PC-3 (cell line): ENCODE measurements around the gene APC. TPM values are rescaled to one million over a fixed set of nuclear protein-coding genes. Genes with fewer than 3 reads are reported as not detected.

Experiments used
- ATAC-seq: fragments of 200-7000 bp; cut with Tn5 transposase; 2 replicates; pipeline ENCODE4 v1.9.1; 2020; ENCODE audit warnings: mild to moderate bottlenecking, moderate library complexity
- BruUV-seq: library from RNA; stranded (reverse); fragments of 400-500 nt; replicated peaks from 2 replicates; lab custom pipeline; 2021; lab: Mats Ljungman, UMichigan
- CTCF ChIA-PET: fragments of 300-600 bp; sonication (Branson Sonifier 250); formaldehyde crosslinking; loops from one replicate; lab custom pipeline; 2022; ENCODE audit warnings: antibody characterized with exemption; lab: Charles Lee
- POLR2A ChIA-PET: fragments of 300-600 bp; sonication (Branson Sonifier 250); formaldehyde crosslinking; loops from one replicate; lab custom pipeline; 2022; ENCODE audit warnings: antibody characterized with exemption; ENCODE audit not compliant: unreplicated experiment; lab: Charles Lee
- DNase-seq: peaks from one replicate; pipeline ENCODE4 v3.0.0-alpha.2; 2015
- H2AFZ ChIP-seq: fragments of 300-600 bp; sonication (generic); 2 replicates; pipeline ENCODE4 v1.6.0; 2016; ENCODE audit warnings: antibody characterized with exemption, low read length
- H3F3A ChIP-seq: fragments of 300-600 bp; sonication (generic); one replicate; pipeline ENCODE4 v1.6.0; 2017; ENCODE audit warnings: antibody characterized with exemption, low read length, control low read depth, mild to moderate bottlenecking; ENCODE audit not compliant: unreplicated experiment
- H3K27ac ChIP-seq: fragments of 300-600 bp; sonication (generic); 2 replicates; pipeline ENCODE4 v1.5.1; 2016; ENCODE audit warnings: mild to moderate bottlenecking, low read length
- H3K27me3 ChIP-seq: fragments of 300-600 bp; sonication (generic); 2 replicates; pipeline ENCODE4 v1.6.1; 2016; ENCODE audit warnings: low read length, mixed read lengths
- H3K36me3 ChIP-seq: fragments of 300-600 bp; sonication (generic); 2 replicates; pipeline ENCODE4 v1.6.1; 2016; ENCODE audit warnings: low read depth, mixed run types, low read length, mixed read lengths
- H3K4me1 ChIP-seq: fragments of 300-600 bp; sonication (generic); 2 replicates; pipeline ENCODE4 v1.5.1; 2016; ENCODE audit warnings: low read length; ENCODE audit not compliant: insufficient read depth
- H3K4me2 ChIP-seq: fragments of 300-600 bp; sonication (generic); 2 replicates; pipeline ENCODE4 v1.6.0; 2016; ENCODE audit warnings: low read length
- H3K4me3 ChIP-seq: fragments of 300-600 bp; sonication (generic); 2 replicates; pipeline ENCODE4 v1.5.1; 2016; ENCODE audit warnings: mild to moderate bottlenecking, low read length, mixed read lengths
- H3K79me2 ChIP-seq: fragments of 300-600 bp; sonication (generic); 2 replicates; pipeline ENCODE4 v1.6.1; 2017; ENCODE audit warnings: low read length, mixed read lengths
- H3K9ac ChIP-seq: fragments of 300-600 bp; sonication (generic); 2 replicates; pipeline ENCODE4 v1.6.0; 2016; ENCODE audit warnings: mild to moderate bottlenecking, low read length
- H3K9me2 ChIP-seq: fragments of 300-600 bp; sonication (generic); replicated peaks from 2 replicates; pipeline ENCODE4 v1.6.1; 2016; ENCODE audit warnings: mixed run types, low read length, mixed read lengths
- H3K9me3 ChIP-seq: fragments of 300-600 bp; sonication (generic); 2 replicates; pipeline ENCODE4 v1.6.1; 2016; ENCODE audit warnings: low read length, mixed read lengths
- H4K20me1 ChIP-seq: fragments of 300-600 bp; sonication (generic); 2 replicates; pipeline ENCODE4 v1.6.1; 2016; ENCODE audit warnings: low read length, mixed read lengths
- CTCF ChIP-seq: fragments of 300-600 bp; sonication (generic); conservative IDR thresholded peaks from 2 replicates; pipeline ENCODE4 v1.5.1; 2017; ENCODE audit warnings: antibody characterized with exemption, low read depth, mild to moderate bottlenecking, low read length
- EZH2 ChIP-seq: fragments of 300-600 bp; sonication (generic); IDR thresholded peaks from one replicate; pipeline ENCODE4 v1.6.1; 2017; ENCODE audit warnings: antibody characterized with exemption, mild to moderate bottlenecking, low read length; ENCODE audit not compliant: unreplicated experiment
- EZH2phosphoT487 ChIP-seq: fragments of 300-600 bp; sonication (generic); IDR thresholded peaks from 2 replicates; pipeline ENCODE4 v1.6.1; 2018; ENCODE audit warnings: mild to moderate bottlenecking, antibody characterized with exemption, low read length, borderline replicate concordance
- intact Hi-C: fragments of 100-400 bp; cut with micrococcal nuclease; formaldehyde crosslinking; loops from 2 replicates; pipeline ENCODE4 v1.9.0; 2023
- total RNA-seq: library from RNA; depleted of rRNA; stranded (reverse); fragments of >200 nt; gene quantifications from 2 replicates; pipeline ENCODE4 v1.2.3, GENCODE V29; 2014

Gene APC
- total RNA-seq, 1 experiment from 2014 or later = 31.7 TPM

GRCh38 chr5:112694853-112695709, 42.6 kb upstream of the APC start:
- POLR2A ChIA-PET = interaction anchor here (0.6 kb wide), 2 partner anchors 15 to 140 kb away, joined by 4 read pairs; no protein-coding TSS in a partner anchor
- BruUV-seq = no TSS peak

GRCh38 chr5:112696786-112697185, 40.9 kb upstream of the APC start:
- intact Hi-C loops = no loop called here
- Histone ChIP-seq H3K9ac (no peak overlapping the region), H3K36me3 (no peaks in the 10 kb centered on the region), H3K27ac (no peak overlapping the region), H3K4me2 (no peak overlapping the region), H2AFZ (no peak overlapping the region), H3K4me3 (no peak overlapping the region), H3K4me1 (no peaks in the 10 kb centered on the region), H3F3A (no peaks in the 10 kb centered on the region), H3K9me3 (no peaks in the 10 kb centered on the region), H3K27me3 (no peaks in the 10 kb centered on the region), H4K20me1 (no peaks in the 10 kb centered on the region), H3K79me2 (no peaks in the 10 kb centered on the region), H3K9me2 (no peaks in the 10 kb centered on the region)
- BruUV-seq = no TSS peak
- ATAC-seq = no peak
- TF ChIP-seq CTCF (no peak), EZH2 (no peak)
- ChIA-PET CTCF (no interaction called here), POLR2A (no interaction called here)
- no peak for DNase-seq

More at GRCh38 chr5:112694853-112695709, 42.6 kb upstream of the APC start:
- Histone ChIP-seq H4K20me1 (no peaks in the 10 kb centered on the region), H3K4me3 (no peak overlapping the region), H3K27me3 (no peaks in the 10 kb centered on the region), H2AFZ (no peak overlapping the region), H3K36me3 (no peaks in the 10 kb centered on the region), H3F3A (no peaks in the 10 kb centered on the region), H3K9me2 (no peaks in the 10 kb centered on the region), H3K4me2 (no peak overlapping the region), H3K9ac (no peak overlapping the region), H3K9me3 (no peaks in the 10 kb centered on the region), H3K79me2 (no peaks in the 10 kb centered on the region), H3K27ac (no peak overlapping the region), H3K4me1 (no peaks in the 10 kb centered on the region)
- ATAC-seq = no peak
- CTCF ChIA-PET = interaction anchor here (0.6 kb wide), 1 partner anchor 53 kb away, joined by 3 read pairs; no protein-coding TSS in a partner anchor
- TF ChIP-seq EZH2phosphoT487 (no peak), EZH2 (no peak), CTCF (no peak)
- no peak for DNase-seq
- intact Hi-C loops = loop anchor here (5.0 kb wide), 1 partner anchor 152 kb away; no protein-coding TSS in a partner anchor

GRCh38 chr5:112697322-112697721, 40.4 kb upstream of the APC start:
- no peaks in the 10 kb centered on the region for H3K9me2 ChIP-seq
- no peak overlapping the region for H3K4me3 ChIP-seq
- ChIA-PET CTCF (no interaction called here), POLR2A (no interaction called here)
- no peaks in the 10 kb centered on the region for H3K9me3 ChIP-seq
- H3K4me2 ChIP-seq = no peak overlapping the region
- no peaks in the 10 kb centered on the region for H3F3A ChIP-seq
- DNase-seq (no peak), ATAC-seq (no peak)
- no peaks in the 10 kb centered on the region for H3K79me2 ChIP-seq
- intact Hi-C loops = no loop called here
- H3K27me3 ChIP-seq = no peaks in the 10 kb centered on the region
- no peak overlapping the region for H3K9ac ChIP-seq
- no peaks in the 10 kb centered on the region for H3K4me1 ChIP-seq
- no peak overlapping the region for H3K27ac ChIP-seq
- no TSS peak for BruUV-seq
- no peak overlapping the region for H2AFZ ChIP-seq
- H3K36me3 ChIP-seq = no peaks in the 10 kb centered on the region
- H4K20me1 ChIP-seq = no peaks in the 10 kb centered on the region
- TF ChIP-seq EZH2phosphoT487 (no peak), CTCF (no peak), EZH2 (no peak)
